HCT116 (cell line): ENCODE measurements around the gene PIP4K2A. TPM values are rescaled to one million over a fixed set of nuclear protein-coding genes. Genes with fewer than 3 reads are reported as not detected.

Source experiments
- ATAC-seq: fragments of 200-7000 bp; cut with Tn5 transposase; 2 replicates; pipeline ENCODE4 v1.9.1; 2020; ENCODE audit warnings: mild to moderate bottlenecking, moderate library complexity
- BruUV-seq: library from RNA; stranded (reverse); fragments of 400-500 nt; replicated peaks from 2 replicates; lab custom pipeline; 2021; lab: Mats Ljungman, UMichigan
- CTCF ChIA-PET: fragments of 300-600 bp; sonication (Branson Sonifier 250); formaldehyde crosslinking; loops from one replicate; lab custom pipeline; 2021; ENCODE audit warnings: antibody characterized with exemption; lab: Charles Lee
- POLR2A ChIA-PET: fragments of 300-600, 350-600 bp; sonication (Branson Sonifier 250); formaldehyde crosslinking; loops from one replicate; lab custom pipeline; 2021; ENCODE audit warnings: antibody characterized with exemption; lab: Charles Lee
- RAD21 ChIA-PET, 2 experiments: fragments of 300-600 bp; sonication (Branson Sonifier 250); formaldehyde crosslinking; loops; one replicate each; lab custom pipeline; 2023; ENCODE audit warnings: low total read pairs in 2 of 2; ENCODE audit not compliant: uncharacterized antibody in 2 of 2, unreplicated experiment in 2 of 2, low non-redundant PET in 1 of 2; lab: Charles Lee
- DNase-seq: peaks from one replicate; pipeline ENCODE4 v3.0.0-alpha.2; 2010; ENCODE audit warnings: low read depth, low spot score
- H2AFZ ChIP-seq: fragments of 200-600 bp; shearing (Covaris generic), sonication (generic); 2 replicates; pipeline ENCODE4 v1.6.1; 2017; ENCODE audit warnings: low read depth, mixed run types, mixed read lengths, antibody characterized with exemption, low read length; ENCODE audit not compliant: poor library complexity, severe bottlenecking
- H3K27ac ChIP-seq: 2 replicates; pipeline ENCODE4 v1.5.1; 2012; ENCODE audit warnings: low read depth, low read length
- H3K27me3 ChIP-seq: fragments of 200-600 bp; sonication (generic); 2 replicates; pipeline ENCODE4 v1.6.1; 2016; ENCODE audit warnings: mixed run types, low read length, mixed read lengths; ENCODE audit not compliant: insufficient read depth
- H3K36me3 ChIP-seq, 2 experiments: fragments of 200-500 bp in 1 of 2; fragments of 200-600 bp in 1 of 2; sonication (Bioruptor generic) in 1 of 2; sonication (generic) in 1 of 2; 2 replicates each; pipeline versions ENCODE4 v1.5.1 to v1.6.1; 2014 to 2016; ENCODE audit warnings: low read length in 2 of 2, inconsistent platforms in 1 of 2, mixed read lengths in 1 of 2, mixed run types in 1 of 2; ENCODE audit not compliant: insufficient read depth in 2 of 2, control insufficient read depth in 1 of 2
- H3K4me1 ChIP-seq, 2 experiments: fragments of 200-600 bp in 1 of 2; sonication (generic) in 1 of 2; 2 replicates each; pipeline versions ENCODE4 v1.5.1 to v1.6.1; 2012 to 2017; ENCODE audit warnings: low read length in 2 of 2, inconsistent platforms in 1 of 2, mild to moderate bottlenecking in 1 of 2, mixed read lengths in 1 of 2, mixed run types in 1 of 2, moderate library complexity in 1 of 2; ENCODE audit not compliant: insufficient read depth in 2 of 2, control insufficient read depth in 1 of 2
- H3K4me2 ChIP-seq: fragments of 200-600 bp; sonication (generic); 2 replicates; pipeline ENCODE4 v1.6.1; 2017; ENCODE audit warnings: mixed run types, low read length, mixed read lengths
- H3K4me3 ChIP-seq, 2 experiments: fragments of 200-600 bp in 1 of 2; sonication (generic) in 1 of 2; replicated peaks in 1 of 2; 2 replicates each; pipeline ENCODE4 v1.5.1; 2011 to 2016; ENCODE audit warnings: low read length in 2 of 2, control low read depth in 1 of 2, low read depth in 1 of 2, mild to moderate bottlenecking in 1 of 2, mixed read lengths in 1 of 2, mixed run types in 1 of 2
- H3K79me2 ChIP-seq: fragments of 200-600 bp; sonication (generic); 2 replicates; pipeline ENCODE4 v1.6.1; 2017; ENCODE audit warnings: mild to moderate bottlenecking, mixed run types, low read length, moderate library complexity, mixed read lengths; ENCODE audit not compliant: insufficient read depth
- H3K9ac ChIP-seq: fragments of 200-600 bp; sonication (generic); 2 replicates; pipeline ENCODE4 v1.6.1; 2016; ENCODE audit warnings: low read length, mixed read lengths
- H3K9me2 ChIP-seq: fragments of 200-600 bp; sonication (generic), shearing (Covaris generic); 2 replicates; pipeline ENCODE4 v1.6.1; 2017; ENCODE audit warnings: mixed run types, mild to moderate bottlenecking, moderate library complexity; ENCODE audit not compliant: insufficient read depth
- H3K9me3 ChIP-seq, 2 experiments: fragments of 200-500 bp in 1 of 2; fragments of 200-600 bp in 1 of 2; sonication (Bioruptor generic) in 1 of 2; sonication (generic) in 1 of 2; 2 replicates each; pipeline ENCODE4 v1.6.1; 2014 to 2017; ENCODE audit warnings: low read length in 2 of 2, mixed read lengths in 2 of 2, inconsistent platforms in 1 of 2, low read depth in 1 of 2, mild to moderate bottlenecking in 1 of 2, mixed run types in 1 of 2, moderate library complexity in 1 of 2; ENCODE audit not compliant: control insufficient read depth in 1 of 2, insufficient read depth in 1 of 2
- H4K20me1 ChIP-seq: fragments of 200-600 bp; sonication (generic), shearing (Covaris generic); 2 replicates; pipeline ENCODE4 v1.6.1; 2017; ENCODE audit warnings: mixed run types, mild to moderate bottlenecking, moderate library complexity; ENCODE audit not compliant: insufficient read depth
- CBX3 ChIP-seq: IDR thresholded peaks from 2 replicates; pipeline ENCODE4 v1.6.1; 2012; ENCODE audit warnings: low read depth
- CTCF ChIP-seq, 3 experiments: fragments of 200-600 bp in 1 of 3; sonication (generic) in 1 of 3; IDR thresholded peaks in 2 of 3; conservative IDR thresholded peaks in 1 of 3; 2 replicates each; pipeline ENCODE4 v1.5.1; 2012 to 2017; ENCODE audit warnings: low read depth in 2 of 3, low read length in 2 of 3, antibody characterized with exemption in 1 of 3, borderline replicate concordance in 1 of 3, control low read depth in 1 of 3, mild to moderate bottlenecking in 1 of 3, mixed read lengths in 1 of 3, mixed run types in 1 of 3, moderate library complexity in 1 of 3; ENCODE audit not compliant: insufficient read depth in 1 of 3
- ELF1 ChIP-seq: IDR thresholded peaks from 2 replicates; pipeline ENCODE4 v1.6.1; 2012; ENCODE audit warnings: low read depth, borderline replicate concordance
- EZH2 ChIP-seq: fragments of 200-600 bp; sonication (generic); IDR thresholded peaks from 2 replicates; pipeline ENCODE4 v1.6.1; 2017; ENCODE audit warnings: antibody characterized with exemption, mixed run types
- EZH2phosphoT487 ChIP-seq: fragments of 200-600 bp; IDR thresholded peaks from 2 replicates; pipeline ENCODE4 v1.6.1; 2018; ENCODE audit warnings: antibody characterized with exemption, borderline replicate concordance
- FOSL1 ChIP-seq: IDR thresholded peaks from 2 replicates; pipeline ENCODE4 v1.6.1; 2012; ENCODE audit warnings: low read depth
- JUND ChIP-seq: IDR thresholded peaks from 2 replicates; pipeline ENCODE4 v1.6.1; 2012
- MAX ChIP-seq: IDR thresholded peaks from 2 replicates; pipeline ENCODE4 v1.6.1; 2012
- POLR2A ChIP-seq: IDR thresholded peaks from 2 replicates; pipeline ENCODE4 v1.7.0; 2011; ENCODE audit warnings: borderline replicate concordance; ENCODE audit not compliant: insufficient read depth, insufficient read length; ENCODE audit errors: extremely low read depth
- POLR2AphosphoS5 ChIP-seq: IDR thresholded peaks from 2 replicates; pipeline ENCODE4 v1.6.1; 2011; ENCODE audit warnings: mild to moderate bottlenecking, low read depth, low read length, moderate library complexity
- RAD21 ChIP-seq: IDR thresholded peaks from 2 replicates; pipeline ENCODE4 v1.6.1; 2012; ENCODE audit warnings: low read depth, mild to moderate bottlenecking
- SIN3A ChIP-seq: IDR thresholded peaks from 2 replicates; pipeline ENCODE4 v1.6.1; 2012; ENCODE audit warnings: low read depth
- SP1 ChIP-seq: IDR thresholded peaks from 2 replicates; pipeline ENCODE4 v1.6.1; 2012; ENCODE audit warnings: low read depth
- TCF7L2 ChIP-seq: IDR thresholded peaks from 2 replicates; pipeline ENCODE4 v1.7.0; 2011; ENCODE audit warnings: borderline replicate concordance, inconsistent platforms; ENCODE audit not compliant: insufficient read depth, insufficient read length; ENCODE audit errors: extremely low read depth
- YY1 ChIP-seq: IDR thresholded peaks from 2 replicates; pipeline ENCODE4 v1.6.1; 2011; ENCODE audit warnings: low read length, low read depth, moderate library complexity, mild to moderate bottlenecking; ENCODE audit not compliant: insufficient replicate concordance; ENCODE audit errors: extremely low read depth
- ZFX ChIP-seq: fragments of 450-650 bp; IDR thresholded peaks from 2 replicates; pipeline ENCODE4 v1.6.1; 2017
- ZNF274 ChIP-seq: fragments of 200-500 bp; sonication (Bioruptor generic); IDR thresholded peaks from 2 replicates; pipeline ENCODE4 v1.6.1; 2014; ENCODE audit warnings: mild to moderate bottlenecking, low read depth, low read length, inconsistent platforms
- intact Hi-C: fragments of 100-400 bp; cut with micrococcal nuclease; formaldehyde crosslinking; loops from 2 replicates; pipeline ENCODE4 v1.10.0; 2022
- total RNA-seq: library from RNA; stranded (reverse); gene quantifications from one replicate; pipeline ENCODE4 v1.2.1, GENCODE V29; 2021; ENCODE audit not compliant: unreplicated experiment
- TF ChIP-seq, protein P1 (sequence below): IDR thresholded peaks from 2 replicates; pipeline ENCODE4 v1.6.1; 2011; ENCODE audit warnings: mild to moderate bottlenecking, low read length, moderate library complexity; ENCODE audit not compliant: insufficient replicate concordance; ENCODE audit errors: extremely low read depth
- TF ChIP-seq, protein P2 (sequence below): IDR thresholded peaks from 2 replicates; pipeline ENCODE4 v1.6.1; 2012

The PIP4K2A gene
- total RNA-seq, 1 experiment from 2014 or later: 41.9 TPM

- Histone ChIP-seq H3K27ac (no peak overlapping the region), H4K20me1 (peaks cover 5% of the 10 kb centered on the region; the same call in 1 of the 2 replicates), H3K4me1 (no peaks in the 10 kb centered on the region; a peak in 2 of 4 replicates), H3K4me3 (no peak overlapping the region), H3K4me2 (no peak overlapping the region), H3K79me2 (peaks cover 100% of the 10 kb centered on the region), H3K27me3 (no peaks in the 10 kb centered on the region), H3K36me3 (no peaks in the 10 kb centered on the region), H3K9me3 (no peaks in the 10 kb centered on the region), H3K9me2 (no peaks in the 10 kb centered on the region), H3K9ac (no peak overlapping the region), H2AFZ (no peak overlapping the region)
- POLR2A ChIA-PET: no interaction called here
- CTCF ChIA-PET: no interaction called here
- RAD21 ChIA-PET: no interaction called here
- intact Hi-C loops: no loop called here
- ATAC-seq (no peak), DNase-seq (no peak)
- no TSS peak for BruUV-seq
- no peak for TF ChIP-seq CTCF (IDR thresholded peaks at IDR 0.05 in 2 of 3, conservative IDR thresholded peaks at IDR 0.05 in 1 of 3; ENCODE audit: borderline replicate concordance in 1 of 3, insufficient read depth in 1 of 3, low read depth in 2 of 3, low read length in 2 of 3)
- no peak for TF ChIP-seq ZNF274
- no peak for TF ChIP-seq RAD21
These were observed 76.9 kb downstream of the PIP4K2A start for GRCh38 chr10:22637491-22637890.

DNA sequence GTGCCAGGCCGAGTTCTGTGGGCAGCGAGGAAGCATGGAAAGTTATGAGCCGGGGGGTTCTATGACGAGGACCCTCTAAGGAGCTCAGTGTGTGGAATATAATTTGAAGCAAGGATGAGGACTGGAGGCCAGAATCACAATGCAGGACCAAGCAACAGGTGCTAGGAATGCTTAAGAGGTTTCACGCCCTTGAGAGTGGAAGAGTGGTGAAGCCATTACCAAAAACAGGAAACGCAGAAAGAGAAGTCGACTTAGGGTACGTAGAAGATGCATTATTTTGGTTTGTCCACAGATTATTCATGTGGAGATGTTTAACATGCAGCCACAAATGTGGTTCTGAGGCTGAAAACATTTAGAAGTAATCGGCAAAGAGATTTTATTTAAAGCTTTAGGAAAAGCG is 78.7 kb downstream of the PIP4K2A start:
- CTCF ChIA-PET: no interaction called here
- Histone ChIP-seq H3K27me3 (no peaks in the 10 kb centered on the region), H4K20me1 (peaks cover 8% of the 10 kb centered on the region; the same call in 1 of the 2 replicates), H3K4me1 (peaks cover 3 to 15% of the 10 kb centered on the region in 2 experiments), H3K9me2 (no peaks in the 10 kb centered on the region), H3K9ac (no peak overlapping the region), H3K36me3 (no peaks in the 10 kb centered on the region), H3K27ac (no peak overlapping the region), H2AFZ (no peak overlapping the region), H3K79me2 (peaks cover 100% of the 10 kb centered on the region), H3K4me2 (no peak overlapping the region), H3K4me3 (no peak overlapping the region), H3K9me3 (no peaks in the 10 kb centered on the region)
- intact Hi-C loops: no loop called here
- RAD21 ChIA-PET: no interaction called here
- POLR2A ChIA-PET: no interaction called here
- BruUV-seq: no TSS peak
- no peak for DNase-seq
- ATAC-seq: no peak
- TF ChIP-seq EZH2phosphoT487 (no peak), MAX (no peak), JUND (no peak), EZH2 (no peak), YY1 (no peak), FOSL1 (no peak), CBX3 (no peak), TCF7L2 (no peak), SIN3A (no peak), POLR2A (no peak), ELF1 (no peak), POLR2AphosphoS5 (no peak), ZFX (no peak), SP1 (no peak)
- TF ChIP-seq, protein P1, sequence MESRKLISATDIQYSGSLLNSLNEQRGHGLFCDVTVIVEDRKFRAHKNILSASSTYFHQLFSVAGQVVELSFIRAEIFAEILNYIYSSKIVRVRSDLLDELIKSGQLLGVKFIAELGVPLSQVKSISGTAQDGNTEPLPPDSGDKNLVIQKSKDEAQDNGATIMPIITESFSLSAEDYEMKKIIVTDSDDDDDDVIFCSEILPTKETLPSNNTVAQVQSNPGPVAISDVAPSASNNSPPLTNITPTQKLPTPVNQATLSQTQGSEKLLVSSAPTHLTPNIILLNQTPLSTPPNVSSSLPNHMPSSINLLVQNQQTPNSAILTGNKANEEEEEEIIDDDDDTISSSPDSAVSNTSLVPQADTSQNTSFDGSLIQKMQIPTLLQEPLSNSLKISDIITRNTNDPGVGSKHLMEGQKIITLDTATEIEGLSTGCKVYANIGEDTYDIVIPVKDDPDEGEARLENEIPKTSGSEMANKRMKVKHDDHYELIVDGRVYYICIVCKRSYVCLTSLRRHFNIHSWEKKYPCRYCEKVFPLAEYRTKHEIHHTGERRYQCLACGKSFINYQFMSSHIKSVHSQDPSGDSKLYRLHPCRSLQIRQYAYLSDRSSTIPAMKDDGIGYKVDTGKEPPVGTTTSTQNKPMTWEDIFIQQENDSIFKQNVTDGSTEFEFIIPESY: no peak
- TF ChIP-seq, protein P2, sequence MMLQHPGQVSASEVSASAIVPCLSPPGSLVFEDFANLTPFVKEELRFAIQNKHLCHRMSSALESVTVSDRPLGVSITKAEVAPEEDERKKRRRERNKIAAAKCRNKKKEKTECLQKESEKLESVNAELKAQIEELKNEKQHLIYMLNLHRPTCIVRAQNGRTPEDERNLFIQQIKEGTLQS: no peak
